SK-N-SH (cell line): Measurements from ENCODE around the gene CRYBG2.

Source experiments
- RFX5 ChIP-seq: IDR thresholded peaks from 2 replicates; pipeline ENCODE4 v1.6.1; 2012; ENCODE audit warnings: mild to moderate bottlenecking, improper control_type of control experiment, low read length
- TF ChIP-seq, protein P1 (sequence below): fragments of 200-600 bp; sonication (generic); IDR thresholded peaks from 2 replicates; pipeline ENCODE4 v1.6.1; 2017; ENCODE audit warnings: antibody characterized with exemption, mild to moderate bottlenecking, moderate library complexity
- TF ChIP-seq, protein P2 (sequence below): fragments of 150-350 bp; IDR thresholded peaks from 2 replicates; pipeline ENCODE4 v1.6.1; 2016; ENCODE audit warnings: mild to moderate bottlenecking, low read depth, low read length

DNA sequence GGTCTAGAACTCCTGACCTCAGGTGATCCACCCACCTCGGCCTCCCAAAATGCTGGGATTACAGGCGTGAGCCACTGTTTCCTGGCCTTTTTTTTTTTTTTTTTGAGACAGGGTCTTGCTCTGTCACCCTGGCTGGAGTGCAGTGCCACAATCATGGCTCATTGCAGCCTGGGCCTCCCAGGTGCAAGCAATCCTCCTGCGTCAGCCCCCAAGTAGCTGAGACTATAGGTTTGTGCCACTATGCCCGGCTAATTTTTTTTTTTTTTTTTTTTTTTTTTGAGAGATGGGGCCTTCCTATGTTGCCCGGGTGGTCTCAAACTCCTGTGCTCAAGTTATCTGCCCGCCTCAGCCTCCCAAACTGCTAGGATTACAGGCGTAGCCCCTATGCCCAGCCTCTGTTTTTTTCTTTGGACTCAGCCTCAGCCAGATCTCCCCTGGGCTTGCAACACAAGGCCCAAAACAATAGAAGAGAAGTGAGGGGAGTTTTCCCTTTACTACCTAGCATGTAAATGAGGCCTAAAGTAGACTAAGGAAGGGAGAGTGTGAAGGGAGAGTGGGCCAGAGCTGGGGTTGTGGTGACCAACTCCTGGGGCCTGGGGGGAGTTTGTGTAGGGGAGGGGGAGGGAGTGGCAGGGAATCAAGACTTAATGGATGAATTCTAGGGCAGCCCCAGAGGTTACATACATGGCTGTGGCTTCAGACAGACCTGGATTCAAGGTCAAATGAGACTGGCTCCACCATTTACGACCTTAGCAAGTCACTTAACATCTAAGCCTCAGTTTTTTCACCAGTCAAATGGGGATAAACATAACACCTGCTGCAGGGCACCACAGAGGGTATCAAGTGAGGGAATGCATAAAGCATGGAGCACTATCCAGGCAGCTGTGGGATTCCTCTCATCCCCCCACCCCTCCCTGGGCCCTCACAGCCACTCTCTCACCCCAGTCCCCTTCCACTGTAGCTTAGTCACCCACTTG, 37.8 kb downstream of the CRYBG2 start:
- TF ChIP-seq, protein P1, sequence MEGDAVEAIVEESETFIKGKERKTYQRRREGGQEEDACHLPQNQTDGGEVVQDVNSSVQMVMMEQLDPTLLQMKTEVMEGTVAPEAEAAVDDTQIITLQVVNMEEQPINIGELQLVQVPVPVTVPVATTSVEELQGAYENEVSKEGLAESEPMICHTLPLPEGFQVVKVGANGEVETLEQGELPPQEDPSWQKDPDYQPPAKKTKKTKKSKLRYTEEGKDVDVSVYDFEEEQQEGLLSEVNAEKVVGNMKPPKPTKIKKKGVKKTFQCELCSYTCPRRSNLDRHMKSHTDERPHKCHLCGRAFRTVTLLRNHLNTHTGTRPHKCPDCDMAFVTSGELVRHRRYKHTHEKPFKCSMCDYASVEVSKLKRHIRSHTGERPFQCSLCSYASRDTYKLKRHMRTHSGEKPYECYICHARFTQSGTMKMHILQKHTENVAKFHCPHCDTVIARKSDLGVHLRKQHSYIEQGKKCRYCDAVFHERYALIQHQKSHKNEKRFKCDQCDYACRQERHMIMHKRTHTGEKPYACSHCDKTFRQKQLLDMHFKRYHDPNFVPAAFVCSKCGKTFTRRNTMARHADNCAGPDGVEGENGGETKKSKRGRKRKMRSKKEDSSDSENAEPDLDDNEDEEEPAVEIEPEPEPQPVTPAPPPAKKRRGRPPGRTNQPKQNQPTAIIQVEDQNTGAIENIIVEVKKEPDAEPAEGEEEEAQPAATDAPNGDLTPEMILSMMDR: no peak
- TF ChIP-seq, protein P2, sequence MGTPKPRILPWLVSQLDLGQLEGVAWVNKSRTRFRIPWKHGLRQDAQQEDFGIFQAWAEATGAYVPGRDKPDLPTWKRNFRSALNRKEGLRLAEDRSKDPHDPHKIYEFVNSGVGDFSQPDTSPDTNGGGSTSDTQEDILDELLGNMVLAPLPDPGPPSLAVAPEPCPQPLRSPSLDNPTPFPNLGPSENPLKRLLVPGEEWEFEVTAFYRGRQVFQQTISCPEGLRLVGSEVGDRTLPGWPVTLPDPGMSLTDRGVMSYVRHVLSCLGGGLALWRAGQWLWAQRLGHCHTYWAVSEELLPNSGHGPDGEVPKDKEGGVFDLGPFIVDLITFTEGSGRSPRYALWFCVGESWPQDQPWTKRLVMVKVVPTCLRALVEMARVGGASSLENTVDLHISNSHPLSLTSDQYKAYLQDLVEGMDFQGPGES: no peak
- TF ChIP-seq RFX5: no peak
